ENCODE results near the gene FAM184A.

The FAM184A gene

DNA sequence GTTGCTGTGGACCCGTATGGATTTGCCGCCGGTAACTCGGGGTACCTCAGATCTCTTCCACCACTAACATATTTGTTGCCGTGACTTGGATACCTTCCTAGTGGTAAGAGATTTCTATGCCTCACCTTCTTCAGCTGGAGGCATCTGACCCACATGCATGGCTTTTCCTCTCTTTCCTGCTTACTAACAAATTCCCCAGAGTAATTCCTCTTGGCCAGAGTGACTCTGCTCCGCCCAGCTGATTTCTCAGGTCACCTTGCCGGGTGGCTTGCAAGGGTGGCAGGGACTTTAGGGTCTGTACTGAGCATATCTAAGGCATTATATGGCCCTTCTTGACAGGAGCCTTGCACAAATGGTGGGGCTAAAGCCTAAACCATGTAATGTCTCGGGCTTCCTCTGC is 38.2 kb downstream of the FAM184A start:
- no peak overlapping the region for H3K4me2 ChIP-seq

DNA sequence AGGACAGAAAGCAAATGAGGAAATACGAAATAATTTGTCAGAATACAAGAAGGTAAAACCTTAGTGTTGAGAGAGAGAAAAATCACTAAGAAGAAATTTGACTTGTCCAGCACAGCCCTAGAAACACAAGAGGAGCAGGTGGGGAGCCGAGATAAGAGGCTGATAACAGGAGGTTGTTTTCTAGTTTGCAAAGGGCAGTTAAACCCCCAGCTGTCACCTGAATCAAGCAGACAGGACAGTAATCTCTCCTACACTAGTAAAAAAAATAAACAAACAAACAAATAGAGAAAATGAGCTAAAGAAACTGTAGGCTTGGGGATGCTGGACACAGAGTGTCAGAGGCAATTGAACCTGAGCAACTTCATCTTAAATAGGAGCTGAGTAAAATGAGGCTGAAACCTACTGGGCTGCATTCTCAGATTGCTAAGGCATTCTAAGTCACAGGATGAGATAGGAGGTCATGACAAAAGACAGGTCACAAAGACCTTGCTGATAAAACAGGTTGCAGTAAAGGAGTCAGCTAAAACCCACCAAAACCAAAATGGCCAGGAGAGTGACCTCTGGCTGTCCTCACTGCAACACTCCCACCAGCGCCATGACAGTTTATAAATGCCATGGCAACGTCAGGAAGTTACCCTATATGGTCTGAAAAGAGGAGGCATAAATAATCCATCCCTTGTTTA is 40.4 kb downstream of the FAM184A start:
- H3K9ac ChIP-seq: no peak overlapping the region
- H3K4me1 ChIP-seq (ENCODE audit: low read depth, poor library complexity, severe bottlenecking): no peaks in the 10 kb centered on the region
- no peak overlapping the region for H3K4me2 ChIP-seq
- no peaks in the 10 kb centered on the region for H4K20me1 ChIP-seq (ENCODE audit: insufficient read depth)
- no peak overlapping the region for H3K27ac ChIP-seq
- H2AFZ ChIP-seq (ENCODE audit: low read depth): no peak overlapping the region
- no peaks in the 10 kb centered on the region for H3K36me3 ChIP-seq (ENCODE audit: insufficient read depth)
- TF ChIP-seq, protein P1, sequence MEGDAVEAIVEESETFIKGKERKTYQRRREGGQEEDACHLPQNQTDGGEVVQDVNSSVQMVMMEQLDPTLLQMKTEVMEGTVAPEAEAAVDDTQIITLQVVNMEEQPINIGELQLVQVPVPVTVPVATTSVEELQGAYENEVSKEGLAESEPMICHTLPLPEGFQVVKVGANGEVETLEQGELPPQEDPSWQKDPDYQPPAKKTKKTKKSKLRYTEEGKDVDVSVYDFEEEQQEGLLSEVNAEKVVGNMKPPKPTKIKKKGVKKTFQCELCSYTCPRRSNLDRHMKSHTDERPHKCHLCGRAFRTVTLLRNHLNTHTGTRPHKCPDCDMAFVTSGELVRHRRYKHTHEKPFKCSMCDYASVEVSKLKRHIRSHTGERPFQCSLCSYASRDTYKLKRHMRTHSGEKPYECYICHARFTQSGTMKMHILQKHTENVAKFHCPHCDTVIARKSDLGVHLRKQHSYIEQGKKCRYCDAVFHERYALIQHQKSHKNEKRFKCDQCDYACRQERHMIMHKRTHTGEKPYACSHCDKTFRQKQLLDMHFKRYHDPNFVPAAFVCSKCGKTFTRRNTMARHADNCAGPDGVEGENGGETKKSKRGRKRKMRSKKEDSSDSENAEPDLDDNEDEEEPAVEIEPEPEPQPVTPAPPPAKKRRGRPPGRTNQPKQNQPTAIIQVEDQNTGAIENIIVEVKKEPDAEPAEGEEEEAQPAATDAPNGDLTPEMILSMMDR (conservative IDR thresholded peaks at IDR 0.05; ENCODE audit: low read depth, low read length): no peak
- no peaks in the 10 kb centered on the region for H3K27me3 ChIP-seq (ENCODE audit: insufficient read depth, low read depth)
- H3K4me3 ChIP-seq (IDR thresholded peaks at IDR 0.05; ENCODE audit: insufficient read depth, low read depth, low read length): no peak overlapping the region
- no peaks in the 10 kb centered on the region for H3K79me2 ChIP-seq (ENCODE audit: insufficient read depth, low read depth)

More for the DNA sequence above, 38.2 kb downstream of the FAM184A start:
- Histone ChIP-seq H3K4me3 (IDR thresholded peaks at IDR 0.05; ENCODE audit: insufficient read depth, low read depth, low read length) (no peak overlapping the region), H3K79me2 (ENCODE audit: insufficient read depth, low read depth) (no peaks in the 10 kb centered on the region), H4K20me1 (ENCODE audit: insufficient read depth) (no peaks in the 10 kb centered on the region), H3K4me1 (ENCODE audit: low read depth, poor library complexity, severe bottlenecking) (no peaks in the 10 kb centered on the region), H3K27ac (no peak overlapping the region), H3K9ac (no peak overlapping the region), H3K27me3 (ENCODE audit: insufficient read depth, low read depth) (no peaks in the 10 kb centered on the region), H3K36me3 (ENCODE audit: insufficient read depth) (no peaks in the 10 kb centered on the region), H2AFZ (ENCODE audit: low read depth) (no peak overlapping the region)
- TF ChIP-seq, protein P1 (conservative IDR thresholded peaks at IDR 0.05; ENCODE audit: low read depth, low read length): no peak

DNA sequence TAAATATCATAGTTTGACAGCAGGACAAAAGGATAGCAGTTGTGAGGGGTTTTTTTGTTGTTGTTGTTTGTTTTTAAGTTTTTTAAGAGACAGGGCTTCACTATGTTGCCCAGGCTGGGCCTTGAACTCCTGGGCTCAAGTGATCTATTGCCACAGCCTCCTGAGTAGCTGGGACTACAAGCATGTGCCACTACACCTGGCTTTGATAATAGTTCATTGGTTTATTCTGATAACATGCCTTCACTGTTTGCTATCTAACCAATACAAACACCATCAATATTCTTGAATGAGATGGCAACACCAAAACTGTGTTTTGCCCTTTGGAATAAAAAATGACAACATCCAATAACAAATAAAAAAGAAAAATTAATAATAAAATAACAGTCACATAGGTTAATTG is 41.2 kb downstream of the FAM184A start:
- no peaks in the 10 kb centered on the region for H3K27me3 ChIP-seq (ENCODE audit: insufficient read depth, low read depth)

DNA sequence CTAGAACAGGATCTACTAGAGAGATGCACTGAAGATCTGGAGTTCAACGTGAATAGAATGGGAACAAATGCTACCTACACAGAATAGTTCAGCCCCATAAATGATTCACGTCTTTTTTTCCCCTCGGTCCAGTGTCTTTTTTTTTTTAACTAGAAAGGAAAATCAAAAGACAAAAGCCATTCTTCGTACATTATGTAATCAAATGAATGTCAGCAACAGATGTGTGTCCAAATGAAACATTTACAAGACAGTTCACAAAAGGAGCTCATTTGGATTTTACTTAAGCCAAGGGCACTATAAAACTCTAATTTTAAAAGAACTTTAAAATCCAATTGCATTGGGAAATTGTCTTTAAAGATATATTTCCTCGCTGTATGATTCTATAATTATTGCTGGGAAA is 42.4 kb downstream of the FAM184A start:
- TF ChIP-seq, protein P1 (conservative IDR thresholded peaks at IDR 0.05; ENCODE audit: low read depth, low read length): no peak
- no peaks in the 10 kb centered on the region for H4K20me1 ChIP-seq (ENCODE audit: insufficient read depth)
- no peak overlapping the region for H3K4me3 ChIP-seq (IDR thresholded peaks at IDR 0.05; ENCODE audit: insufficient read depth, low read depth, low read length)

More for the DNA sequence above, 41.2 kb downstream of the FAM184A start:
- TF ChIP-seq, protein P1 (conservative IDR thresholded peaks at IDR 0.05; ENCODE audit: low read depth, low read length): no peak
- Histone ChIP-seq H2AFZ (ENCODE audit: low read depth) (no peak overlapping the region), H3K79me2 (ENCODE audit: insufficient read depth, low read depth) (no peaks in the 10 kb centered on the region), H3K4me3 (IDR thresholded peaks at IDR 0.05; ENCODE audit: insufficient read depth, low read depth, low read length) (no peak overlapping the region), H3K4me1 (ENCODE audit: low read depth, poor library complexity, severe bottlenecking) (no peaks in the 10 kb centered on the region), H3K36me3 (ENCODE audit: insufficient read depth) (no peaks in the 10 kb centered on the region), H3K27ac (no peak overlapping the region), H3K4me2 (no peak overlapping the region), H3K9ac (no peak overlapping the region), H4K20me1 (ENCODE audit: insufficient read depth) (no peaks in the 10 kb centered on the region)

More for the DNA sequence above, 42.4 kb downstream of the FAM184A start:
- Histone ChIP-seq H3K79me2 (ENCODE audit: insufficient read depth, low read depth) (no peaks in the 10 kb centered on the region), H3K36me3 (ENCODE audit: insufficient read depth) (no peaks in the 10 kb centered on the region), H3K9ac (no peak overlapping the region), H3K27ac (no peak overlapping the region), H2AFZ (ENCODE audit: low read depth) (no peak overlapping the region), H3K4me1 (ENCODE audit: low read depth, poor library complexity, severe bottlenecking) (no peaks in the 10 kb centered on the region), H3K27me3 (ENCODE audit: insufficient read depth, low read depth) (no peaks in the 10 kb centered on the region), H3K4me2 (no peak overlapping the region)

Data from KMS-11 (cell line).